HG03432 (cell line): Measurements from ENCODE around the gene UBIAD1.
A peak's percentile ranks its signal among the peaks of the same experiment; 100 is the strongest.
"Not testable (repeated sequence)": the region's sequence is repeated elsewhere in the genome, so short reads cannot be mapped to it uniquely, and the experiment has no call there.

Source experiments
- ATAC-seq: cut with Tn5 transposase; IDR thresholded peaks from one replicate; pipeline ENCODE4 v1.9.1; 2021; ENCODE audit warnings: mild to moderate bottlenecking, moderate library complexity; ENCODE audit not compliant: unreplicated experiment

UBIAD1 gene

DNA sequence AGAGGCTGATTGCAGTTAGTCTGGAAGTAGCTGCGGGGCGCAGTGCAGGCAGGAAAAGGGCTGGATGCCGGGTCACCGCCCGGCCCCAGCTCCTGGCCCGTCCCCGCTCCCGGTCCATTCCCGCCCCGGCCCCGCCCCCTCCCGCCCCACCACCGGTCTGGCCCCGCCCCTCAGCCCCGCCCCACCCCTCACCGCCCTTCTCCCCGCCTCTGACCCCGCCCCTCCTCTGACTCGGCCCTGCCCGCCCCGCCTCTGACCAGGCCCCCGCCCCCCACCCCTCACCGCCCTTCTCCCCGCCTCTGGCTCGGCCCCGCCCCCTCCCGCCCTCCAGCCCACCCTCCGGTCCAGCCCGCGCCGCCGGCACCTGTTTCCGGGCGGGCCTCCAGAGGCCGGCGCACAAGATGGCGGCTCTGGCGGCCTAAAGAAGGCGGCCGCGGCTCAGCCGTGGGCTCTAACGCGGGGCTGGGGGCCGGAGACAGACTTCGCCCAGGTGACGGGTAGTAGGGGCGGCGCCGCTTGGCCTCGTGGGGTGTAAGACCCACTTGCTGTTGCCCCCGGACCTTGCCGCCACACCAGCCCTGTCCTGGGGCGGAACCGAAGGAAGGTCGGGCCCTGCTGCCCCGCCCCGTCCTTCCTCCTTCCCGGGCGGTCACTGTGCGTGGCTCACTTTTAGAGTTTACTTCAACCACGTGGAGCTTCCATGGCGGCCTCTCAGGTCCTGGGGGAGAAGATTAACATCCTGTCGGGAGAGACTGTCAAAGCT lies at the start of gene UBIAD1:
Gene UBIAD1 (plus strand): TSS at position 367 of the 763 bp plus-strand sequence. CDS start 334 bp downstream, at position 701.
- ATAC-seq: peak; percentile 85

DNA sequence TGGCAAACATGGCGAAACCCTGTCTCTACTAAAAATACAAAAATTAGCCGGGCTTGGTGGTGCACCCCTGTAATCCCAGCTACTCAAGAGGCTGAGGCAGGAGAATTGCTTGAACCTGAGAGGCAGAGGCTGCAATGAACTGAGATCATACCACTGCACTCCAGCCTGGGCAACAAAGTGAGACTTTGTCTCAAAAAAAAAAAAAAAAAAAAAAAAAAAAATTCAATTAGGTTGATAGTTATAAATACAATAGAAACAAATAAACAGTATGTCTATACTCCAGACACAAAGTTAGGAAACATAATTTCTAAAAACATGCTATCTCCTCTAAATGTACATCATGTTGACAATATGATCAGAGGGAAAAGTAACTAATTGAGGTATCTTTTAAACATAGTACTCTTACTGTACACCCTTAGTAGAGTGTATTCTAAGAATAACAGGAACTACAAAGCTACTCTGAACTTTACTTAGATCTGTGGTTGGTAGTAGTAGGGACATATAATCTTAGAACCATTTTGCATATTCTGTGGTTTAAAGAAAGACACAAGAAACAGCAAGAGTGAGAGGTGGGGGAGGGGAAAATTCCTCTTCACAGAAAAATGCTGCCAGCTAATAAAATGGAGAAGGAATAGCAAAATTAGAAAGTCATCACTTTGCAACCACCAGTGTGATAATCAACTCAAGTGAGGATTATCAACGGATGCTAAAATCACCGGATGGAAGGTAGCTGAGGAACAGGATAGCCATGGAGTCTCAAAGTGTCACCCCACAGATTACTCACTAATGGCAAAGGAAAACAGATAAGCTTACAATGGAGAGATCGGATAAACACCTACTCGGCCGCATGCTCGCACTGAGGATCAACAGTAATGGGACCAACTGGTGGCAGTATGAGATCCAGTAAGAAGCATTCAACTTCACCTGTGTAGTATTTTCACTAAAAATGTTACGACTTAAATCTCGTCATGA lies 45.6 kb upstream of the UBIAD1 start:
- peak; percentile 57 for ATAC-seq

GRCh38 chr1:11229203-11229602 lies 43.8 kb upstream of the UBIAD1 start:
- ATAC-seq: no peak

GRCh38 chr1:11233208-11233607 lies 39.8 kb upstream of the UBIAD1 start:
- no peak for ATAC-seq

DNA sequence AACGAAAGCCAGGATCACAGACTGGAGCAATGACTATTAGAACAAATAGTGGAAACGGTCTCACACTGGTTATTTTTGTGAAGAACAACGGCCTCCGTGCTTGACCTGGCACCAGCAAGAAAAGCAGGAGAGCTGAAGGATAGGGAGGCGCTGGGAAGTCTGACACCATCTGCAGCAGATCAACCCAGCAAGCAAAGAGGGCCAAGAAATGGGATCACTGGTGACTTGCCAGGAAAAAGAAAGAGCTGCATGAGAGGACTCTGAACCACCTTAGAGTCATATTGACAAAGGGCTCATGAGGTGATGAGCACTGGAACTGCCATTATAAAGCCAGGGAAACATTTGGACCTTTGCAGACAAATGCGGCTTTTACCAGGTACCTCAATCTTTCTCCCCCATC lies 35.6 kb upstream of the UBIAD1 start:
- no peak for ATAC-seq

DNA sequence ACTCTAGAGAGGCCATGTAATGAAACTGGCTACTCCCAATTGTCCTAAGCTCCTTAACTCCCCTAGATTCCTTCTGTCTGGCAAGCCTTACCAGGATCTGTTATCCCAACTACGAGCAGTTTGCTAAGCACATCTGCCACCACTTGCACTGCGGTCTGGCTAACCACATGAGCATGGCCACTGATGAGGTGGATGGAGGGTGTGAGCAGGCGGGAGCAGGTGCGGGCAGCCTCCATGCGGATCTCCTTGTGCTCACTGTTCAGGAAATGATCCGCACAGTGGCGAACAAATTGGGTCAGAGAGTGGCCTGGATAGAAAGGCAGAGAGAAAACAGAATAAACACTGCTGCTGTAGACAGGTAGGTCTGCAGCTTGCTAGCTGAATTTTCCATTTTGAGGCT lies 34.7 kb upstream of the UBIAD1 start:
- ATAC-seq: no peak

DNA sequence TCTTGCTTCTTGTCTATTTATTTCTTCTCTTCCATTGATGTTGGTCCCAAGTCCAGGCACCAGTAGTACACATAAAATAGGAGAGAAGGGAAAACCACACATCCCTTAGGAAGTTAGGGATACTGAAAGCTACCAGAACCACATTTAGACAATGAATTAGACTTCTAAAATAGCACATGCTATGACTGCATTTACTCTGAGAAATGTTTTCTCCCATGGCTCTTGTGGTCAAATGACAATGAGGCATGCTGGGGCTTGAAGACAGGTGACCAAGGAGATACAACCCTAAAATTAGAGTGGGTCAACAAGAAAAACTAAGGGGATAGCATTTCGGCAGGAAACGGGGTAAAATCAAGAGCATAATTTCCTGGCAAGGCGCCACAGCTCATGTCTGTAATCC lies 27.8 kb upstream of the UBIAD1 start:
- no peak for ATAC-seq

DNA sequence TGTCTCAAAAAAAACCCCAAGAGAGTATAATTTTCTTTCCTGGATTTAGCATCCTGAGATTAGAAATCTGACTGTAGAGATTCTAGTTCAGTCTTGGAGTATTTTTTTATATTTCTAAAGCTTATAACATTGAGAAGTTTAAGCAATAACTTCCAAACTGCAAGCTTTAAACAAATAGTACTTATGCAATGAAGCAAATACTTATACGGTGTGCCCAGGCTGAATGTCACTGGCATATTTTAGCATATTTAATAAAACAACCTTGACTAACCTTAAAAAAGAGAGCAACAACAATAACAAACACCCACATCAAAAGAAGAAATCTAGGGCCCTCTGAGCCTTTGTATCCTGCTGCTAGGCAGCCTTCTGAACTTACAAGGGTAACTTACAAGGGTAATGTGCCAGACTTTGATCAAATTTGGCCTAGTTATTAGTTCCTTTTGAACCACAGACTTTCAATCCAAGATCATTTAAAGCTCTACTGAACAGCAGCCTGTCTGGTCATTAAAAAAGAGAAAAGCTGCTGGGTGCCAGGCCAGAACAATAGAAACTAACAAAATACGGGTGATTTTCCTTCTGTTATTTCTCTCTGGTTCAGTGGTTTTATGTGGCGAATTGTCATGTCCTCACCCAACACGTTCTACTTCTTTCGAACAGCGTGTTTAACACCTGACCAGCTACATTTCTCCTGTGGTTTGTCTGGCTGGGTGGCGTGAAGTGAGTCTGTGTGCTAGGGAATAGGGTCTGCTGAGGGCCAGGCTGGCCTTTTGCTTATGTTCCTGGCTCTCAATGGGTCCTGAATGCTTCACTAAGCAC lies 26.9 kb upstream of the UBIAD1 start:
- no peak for ATAC-seq

DNA sequence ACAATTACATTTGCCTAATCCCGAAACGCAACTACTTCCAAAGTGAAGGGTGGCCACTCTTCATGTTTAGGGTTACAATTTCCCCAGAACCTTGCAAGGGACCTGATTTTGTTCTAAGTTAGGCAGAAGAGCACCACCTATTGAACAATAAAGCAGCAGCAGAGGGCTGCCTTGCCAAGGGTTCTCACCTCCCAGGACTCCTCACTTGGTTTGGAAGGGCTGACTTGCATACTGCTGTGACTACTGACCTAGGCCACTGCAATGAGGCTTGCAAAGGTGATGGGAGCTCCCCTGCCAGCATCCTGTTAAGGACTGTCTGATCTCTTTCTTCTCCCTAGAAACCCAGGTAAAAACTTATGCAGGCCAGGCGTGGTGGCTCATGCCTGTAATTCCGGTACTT lies 24.8 kb upstream of the UBIAD1 start:
- no peak for ATAC-seq

GRCh38 chr1:11252538-11252937 lies 20.5 kb upstream of the UBIAD1 start:
- ATAC-seq: no peak

DNA sequence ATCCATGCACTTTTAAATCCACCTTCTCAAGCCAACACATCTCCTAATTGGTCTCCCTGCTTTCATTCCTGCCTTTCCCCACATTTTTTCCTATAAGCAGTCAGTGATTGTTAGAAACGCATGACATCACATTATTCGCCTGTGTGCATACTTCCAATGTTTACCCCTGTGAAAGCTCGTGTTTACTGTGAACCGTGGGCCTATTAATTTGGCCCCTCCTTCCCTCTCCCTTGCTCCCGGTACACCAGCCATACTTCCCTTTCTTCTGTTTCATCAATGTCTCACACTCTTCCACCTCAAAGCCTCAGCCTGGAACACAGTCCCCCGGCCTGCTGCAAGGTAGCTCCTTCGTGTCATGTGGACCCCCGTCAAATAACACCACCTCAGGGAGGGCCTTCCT lies 19.8 kb upstream of the UBIAD1 start:
- ATAC-seq: no peak

DNA sequence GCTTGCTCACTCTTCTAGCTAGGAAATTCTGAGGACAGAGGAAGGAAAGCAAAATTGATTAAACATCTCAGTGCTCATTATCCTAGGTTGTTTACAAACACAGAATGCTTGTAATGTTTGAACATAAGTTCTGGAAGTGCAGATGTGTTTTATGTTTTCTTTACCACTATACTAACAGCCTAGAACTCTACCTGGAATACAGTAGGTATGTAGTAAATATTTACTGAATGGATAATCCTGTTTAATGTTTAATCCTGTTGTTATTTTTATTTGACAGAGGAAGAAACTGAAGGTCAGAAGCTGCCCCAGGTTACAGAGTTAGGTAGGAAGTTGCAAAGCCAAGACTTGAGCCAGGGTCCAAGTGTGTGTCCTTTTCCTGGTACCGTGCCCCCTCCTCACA lies 16.7 kb upstream of the UBIAD1 start:
- no peak for ATAC-seq

DNA sequence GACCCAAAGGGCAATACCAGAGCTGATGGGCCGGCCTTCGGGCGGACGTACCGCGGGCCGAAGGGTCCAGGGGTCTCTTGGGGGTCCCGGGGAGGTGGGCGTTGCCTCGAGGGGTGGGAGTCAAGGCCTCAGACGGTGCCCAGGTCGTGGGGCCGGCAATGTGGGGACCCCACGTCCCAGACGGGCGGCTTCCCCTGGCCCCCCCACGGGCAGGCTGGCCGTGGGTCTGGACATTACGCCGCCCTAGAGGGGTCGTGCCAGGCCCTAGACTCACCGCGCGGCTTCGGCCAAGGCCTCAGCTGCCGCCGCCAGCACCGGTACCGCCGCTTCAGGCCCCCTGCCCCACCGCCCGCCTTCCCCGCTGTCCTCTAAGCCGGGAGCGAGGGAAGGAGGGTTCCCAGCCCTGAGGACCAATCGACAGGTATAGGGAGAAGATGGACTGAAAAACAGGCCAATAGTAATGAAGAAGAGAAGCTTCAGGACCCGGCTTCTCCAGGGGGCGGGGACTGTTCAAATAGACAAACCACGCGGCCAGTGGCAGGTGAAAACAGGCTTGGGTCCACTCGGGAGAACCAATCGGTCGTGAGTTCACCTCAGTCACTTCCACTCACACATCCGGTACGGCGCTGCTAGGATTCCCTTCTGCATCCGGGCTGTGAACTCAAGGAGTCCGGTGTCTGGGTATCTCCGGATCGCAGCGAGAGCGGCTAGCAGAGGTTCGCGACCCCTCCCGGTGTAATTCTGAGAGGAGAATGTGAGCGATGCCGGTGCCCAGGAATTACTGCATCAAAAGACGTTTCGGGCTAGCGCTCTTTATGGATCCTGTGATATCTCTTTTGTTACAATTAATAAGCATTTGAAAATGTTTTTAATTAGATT lies 10.6 kb upstream of the UBIAD1 start, which contains the start of gene MTOR:
Gene MTOR (minus strand): TSS at position 381 of the 879 bp plus-strand sequence. CDS start 3,142 bp downstream, outside the sequence.
- peak; percentile 97 for ATAC-seq

GRCh38 chr1:11266268-11267074 lies 6.5 kb upstream of the UBIAD1 start:
- no peak for ATAC-seq

DNA sequence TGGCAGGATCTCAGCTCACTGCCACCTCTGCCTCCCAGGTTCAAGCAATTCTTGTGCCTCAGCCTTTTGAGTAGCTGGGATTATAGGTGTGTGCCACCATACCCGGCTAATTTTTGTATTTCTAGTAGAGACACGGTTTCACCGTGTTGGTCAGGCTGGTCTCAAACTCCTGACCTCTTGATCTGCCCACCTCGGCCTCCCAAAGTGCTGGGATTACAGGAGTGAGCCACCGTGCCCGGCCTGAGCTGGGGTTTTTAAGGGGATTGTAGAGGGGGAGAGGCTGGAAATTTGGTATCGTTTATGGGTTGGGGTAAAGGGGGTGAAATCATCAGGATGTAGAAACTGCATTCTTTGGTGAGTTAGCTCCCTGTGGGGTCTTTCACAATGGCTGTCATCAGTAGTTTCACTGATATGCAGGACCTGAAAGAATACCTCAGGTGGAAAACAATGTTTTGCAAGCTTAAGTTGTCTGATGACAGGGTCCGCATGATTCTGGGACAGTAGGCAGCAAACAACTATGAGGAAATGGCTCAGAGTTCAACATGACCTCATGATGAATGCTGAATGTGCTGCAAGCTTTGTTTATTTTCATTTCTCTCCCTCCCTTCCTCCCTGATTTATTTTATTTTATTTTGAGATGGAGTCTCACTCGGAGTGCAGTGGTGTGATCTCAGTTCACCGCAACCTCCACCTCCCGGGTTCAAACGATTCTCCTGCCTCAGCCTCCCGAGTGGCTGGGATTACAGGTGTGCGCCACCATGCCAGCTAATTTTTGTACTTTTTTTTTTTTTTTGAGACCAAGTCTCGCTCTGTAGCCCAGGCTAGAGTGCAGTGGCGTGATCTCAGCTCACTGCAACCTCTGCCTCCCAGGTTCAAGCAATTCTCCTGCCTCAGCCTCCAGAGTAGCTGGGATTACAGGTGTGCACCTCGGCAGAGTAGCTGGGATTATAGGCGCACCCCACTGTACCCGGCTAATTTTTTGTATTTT lies 5.4 kb upstream of the UBIAD1 start:
- ATAC-seq: not testable (repeated sequence)

- ATAC-seq: no peak
Observed at GRCh38 chr1:11272544-11272831, 510 bp upstream of the UBIAD1 start.

DNA sequence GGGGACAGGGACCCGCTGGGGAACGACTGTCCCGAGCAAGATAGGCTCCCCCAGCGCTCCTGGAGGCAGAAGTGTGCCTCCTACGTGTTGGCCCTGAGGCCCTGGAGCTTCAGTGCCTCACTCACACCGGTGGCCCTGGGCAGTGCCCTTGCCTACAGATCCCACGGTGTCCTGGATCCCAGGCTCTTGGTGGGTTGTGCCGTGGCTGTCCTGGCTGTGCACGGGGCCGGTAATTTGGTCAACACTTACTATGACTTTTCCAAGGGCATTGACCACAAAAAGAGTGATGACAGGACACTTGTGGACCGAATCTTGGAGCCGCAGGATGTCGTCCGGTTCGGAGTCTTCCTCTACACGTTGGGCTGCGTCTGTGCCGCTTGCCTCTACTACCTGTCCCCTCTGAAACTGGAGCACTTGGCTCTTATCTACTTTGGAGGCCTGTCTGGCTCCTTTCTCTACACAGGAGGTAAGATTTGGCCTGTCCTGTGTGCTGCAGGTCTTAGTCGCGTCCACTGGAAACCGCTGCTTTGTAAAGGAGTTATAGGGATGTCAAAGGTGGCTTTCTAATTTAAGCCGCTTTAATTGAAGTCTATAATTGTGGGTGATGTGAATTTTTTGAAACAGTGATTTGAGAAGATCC lies 717 bp downstream of the UBIAD1 start:
- peak; percentile 44 for ATAC-seq

DNA sequence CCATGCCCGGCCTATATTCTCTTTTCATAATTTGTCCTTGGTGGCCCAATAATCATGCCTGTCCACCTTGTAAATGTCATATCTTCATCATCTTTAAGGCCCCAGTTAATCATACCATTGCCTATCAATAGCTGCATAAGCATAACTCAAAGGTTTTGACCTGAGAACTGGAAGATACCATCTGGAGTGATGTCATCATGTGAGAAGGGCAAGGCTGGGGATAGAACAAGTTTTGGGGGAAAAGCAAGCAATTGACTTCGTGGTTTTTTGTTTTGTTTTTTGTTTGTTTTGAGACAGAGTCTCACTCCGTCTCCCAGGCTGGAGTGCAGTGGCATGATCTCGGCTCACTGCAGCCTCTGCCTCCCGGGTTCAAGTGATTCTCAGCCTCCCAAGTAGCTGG lies 6.2 kb downstream of the UBIAD1 start:
- no peak for ATAC-seq
